GM12872 (cell line): Measurements from ENCODE around the gene OR10A6.

Experiments used
- TF ChIP-seq, protein P1 (sequence below): IDR thresholded peaks from 3 replicates; pipeline ENCODE4 v1.5.1; 2011; ENCODE audit warnings: low read depth, mild to moderate bottlenecking, low read length, moderate library complexity; ENCODE audit not compliant: insufficient read depth

Gene OR10A6

DNA sequence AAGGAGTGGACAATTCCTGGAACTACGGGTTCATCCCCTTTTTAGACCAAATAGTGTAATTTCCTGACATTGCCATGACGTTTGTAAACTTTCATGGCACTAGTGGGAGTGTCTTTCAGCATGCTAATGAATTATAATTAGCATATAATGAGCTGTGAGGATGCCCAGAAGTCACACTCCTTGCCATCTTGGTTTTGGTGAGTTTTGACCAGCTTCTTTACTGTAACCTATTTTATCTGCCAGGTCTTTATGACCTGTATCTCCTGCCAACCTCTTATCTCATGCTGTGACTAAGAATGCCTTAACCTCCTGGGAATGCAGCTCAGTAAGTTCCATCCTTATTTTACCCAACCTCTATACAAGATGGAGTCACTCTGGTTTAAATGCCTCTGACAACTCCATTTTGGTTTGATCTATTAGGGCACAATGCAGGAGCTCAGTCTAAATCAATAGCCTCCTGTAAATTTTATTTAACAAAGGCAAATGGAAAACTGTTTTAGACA is 20.7 kb downstream of the OR10A6 start:
- TF ChIP-seq, protein P1, sequence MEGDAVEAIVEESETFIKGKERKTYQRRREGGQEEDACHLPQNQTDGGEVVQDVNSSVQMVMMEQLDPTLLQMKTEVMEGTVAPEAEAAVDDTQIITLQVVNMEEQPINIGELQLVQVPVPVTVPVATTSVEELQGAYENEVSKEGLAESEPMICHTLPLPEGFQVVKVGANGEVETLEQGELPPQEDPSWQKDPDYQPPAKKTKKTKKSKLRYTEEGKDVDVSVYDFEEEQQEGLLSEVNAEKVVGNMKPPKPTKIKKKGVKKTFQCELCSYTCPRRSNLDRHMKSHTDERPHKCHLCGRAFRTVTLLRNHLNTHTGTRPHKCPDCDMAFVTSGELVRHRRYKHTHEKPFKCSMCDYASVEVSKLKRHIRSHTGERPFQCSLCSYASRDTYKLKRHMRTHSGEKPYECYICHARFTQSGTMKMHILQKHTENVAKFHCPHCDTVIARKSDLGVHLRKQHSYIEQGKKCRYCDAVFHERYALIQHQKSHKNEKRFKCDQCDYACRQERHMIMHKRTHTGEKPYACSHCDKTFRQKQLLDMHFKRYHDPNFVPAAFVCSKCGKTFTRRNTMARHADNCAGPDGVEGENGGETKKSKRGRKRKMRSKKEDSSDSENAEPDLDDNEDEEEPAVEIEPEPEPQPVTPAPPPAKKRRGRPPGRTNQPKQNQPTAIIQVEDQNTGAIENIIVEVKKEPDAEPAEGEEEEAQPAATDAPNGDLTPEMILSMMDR = no peak

DNA sequence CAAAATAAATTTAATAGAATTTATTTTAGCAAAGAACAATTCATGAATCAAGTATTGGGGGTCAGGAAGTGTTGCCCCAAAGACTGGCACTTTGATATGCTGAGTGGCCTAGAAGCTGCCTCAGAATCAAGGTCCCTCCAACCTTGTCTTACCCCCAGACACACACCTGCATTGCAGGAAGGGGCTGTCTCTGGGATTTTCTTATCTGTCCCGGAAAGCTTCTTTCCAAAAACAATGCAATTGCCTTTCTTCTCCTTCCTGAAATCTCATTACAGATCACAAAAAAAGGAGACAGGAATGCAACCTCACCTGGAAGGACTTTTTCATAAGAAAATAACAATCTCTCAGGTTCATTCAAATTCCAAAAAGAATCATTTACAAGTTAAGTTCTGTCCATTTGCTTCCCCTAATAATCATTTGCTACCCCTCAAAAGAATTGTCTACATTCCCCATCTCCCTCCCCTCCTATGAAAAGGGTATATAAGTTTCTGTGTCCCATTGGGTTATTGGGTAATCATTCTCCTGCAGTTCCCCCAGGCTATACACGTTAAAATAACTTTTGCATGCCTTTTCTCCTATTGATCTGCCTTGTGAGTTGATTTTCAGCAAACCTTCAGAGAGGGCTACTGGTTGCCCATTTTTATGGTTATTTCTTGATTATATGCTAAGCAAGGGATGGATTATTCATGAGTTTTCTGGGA is 21.3 kb downstream of the OR10A6 start:
- TF ChIP-seq, protein P1 = no peak

DNA sequence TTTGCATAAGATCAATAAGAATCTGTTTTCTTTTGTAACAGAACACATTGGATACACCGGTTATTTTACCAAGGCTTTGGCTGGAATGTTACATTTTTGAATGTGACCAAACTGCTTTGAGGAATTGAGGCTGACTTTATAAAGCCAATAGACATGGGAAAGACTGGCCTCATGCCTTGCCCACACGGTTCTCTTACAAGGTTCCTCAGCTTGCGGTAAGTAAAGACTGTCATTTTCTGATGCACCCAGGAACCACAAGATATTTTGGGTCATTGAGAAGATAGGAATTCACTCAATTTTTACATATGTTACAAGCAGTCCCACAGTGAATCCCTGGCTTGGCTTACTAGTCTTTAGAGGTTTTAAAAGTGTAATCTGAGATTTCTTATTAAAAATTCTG is 23.9 kb downstream of the OR10A6 start:
- TF ChIP-seq, protein P1 = no peak

DNA sequence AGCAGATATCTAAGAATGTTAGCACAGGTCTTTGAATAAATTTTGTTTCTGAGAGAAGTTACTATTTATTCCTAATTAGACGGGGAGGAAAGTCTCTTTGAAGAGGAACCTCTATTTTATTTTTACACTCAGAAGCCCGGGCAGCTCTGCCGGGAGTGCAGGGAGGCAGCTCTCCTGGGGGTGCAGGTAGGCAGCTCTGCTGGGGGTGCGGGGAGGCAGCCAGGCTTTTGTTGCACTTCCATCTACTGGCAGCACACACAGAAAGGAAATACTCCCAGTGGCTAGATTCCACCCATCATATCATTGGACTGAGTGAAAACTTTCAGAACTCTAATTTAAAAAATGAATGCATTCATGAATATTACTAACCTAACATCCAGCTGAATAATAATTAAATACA is 24.6 kb downstream of the OR10A6 start:
- TF ChIP-seq, protein P1 = no peak

DNA sequence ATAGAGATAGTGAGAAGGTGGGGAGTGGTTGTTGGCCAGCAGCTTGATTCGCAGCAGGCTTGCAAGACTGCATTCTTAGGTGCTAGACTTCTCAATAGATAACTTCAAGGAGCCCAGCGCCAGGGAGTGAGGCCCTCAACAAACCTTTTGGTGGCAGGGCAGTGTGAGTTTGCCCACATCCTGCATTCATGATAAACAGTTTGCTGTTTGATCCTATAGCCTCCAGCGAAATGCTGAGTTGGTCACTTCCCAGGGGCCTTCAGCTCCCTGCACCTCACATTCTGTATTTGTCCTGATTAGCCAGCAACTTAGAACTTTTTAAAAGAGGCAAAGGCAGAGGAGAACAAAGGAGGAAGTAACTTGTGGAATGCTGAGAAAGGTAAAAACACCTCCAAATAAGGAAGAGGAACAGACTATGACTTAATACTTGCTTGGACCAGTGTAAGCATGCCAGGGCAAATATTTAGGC is 25.1 kb downstream of the OR10A6 start:
- TF ChIP-seq, protein P1 = no peak

DNA sequence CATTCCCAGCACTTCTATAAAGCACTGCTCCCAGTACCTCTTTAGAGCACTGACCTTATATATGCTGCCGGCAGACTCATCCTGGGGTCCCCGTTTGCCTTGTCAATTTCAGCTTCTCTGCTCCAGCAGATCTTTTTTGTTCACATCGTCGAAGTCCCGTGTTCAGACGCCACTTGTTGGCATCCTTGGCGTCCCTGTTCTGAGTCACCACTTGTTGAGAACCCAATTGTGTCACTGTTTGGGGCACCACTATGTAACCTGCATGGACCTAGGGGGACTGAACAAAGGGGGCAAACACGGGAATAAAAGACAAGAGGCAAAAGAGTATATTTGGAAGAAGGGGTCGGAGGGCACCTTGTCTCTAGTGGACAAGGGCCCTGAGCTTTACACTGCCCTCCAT is 25.5 kb downstream of the OR10A6 start:
- TF ChIP-seq, protein P1 = no peak

DNA sequence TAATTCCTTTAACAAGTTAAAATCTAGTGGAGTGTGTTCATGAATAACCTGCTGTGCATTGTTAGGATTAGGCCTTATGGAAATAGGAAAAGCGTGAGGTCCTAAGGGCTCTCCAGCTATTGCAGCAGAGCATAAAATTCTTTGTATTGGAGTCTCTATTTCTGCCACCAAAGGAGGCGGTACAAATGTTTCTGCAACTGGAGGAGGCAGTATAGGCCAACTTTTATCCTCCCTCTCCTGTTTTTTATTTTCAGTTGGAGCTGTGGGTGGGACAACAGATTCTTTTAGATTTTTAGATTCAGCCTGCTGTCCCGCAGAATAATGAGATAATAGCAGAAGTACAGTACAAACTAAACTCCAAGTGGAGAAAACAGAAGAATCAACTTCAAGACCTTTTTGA is 26.2 kb downstream of the OR10A6 start:
- TF ChIP-seq, protein P1 = no peak

DNA sequence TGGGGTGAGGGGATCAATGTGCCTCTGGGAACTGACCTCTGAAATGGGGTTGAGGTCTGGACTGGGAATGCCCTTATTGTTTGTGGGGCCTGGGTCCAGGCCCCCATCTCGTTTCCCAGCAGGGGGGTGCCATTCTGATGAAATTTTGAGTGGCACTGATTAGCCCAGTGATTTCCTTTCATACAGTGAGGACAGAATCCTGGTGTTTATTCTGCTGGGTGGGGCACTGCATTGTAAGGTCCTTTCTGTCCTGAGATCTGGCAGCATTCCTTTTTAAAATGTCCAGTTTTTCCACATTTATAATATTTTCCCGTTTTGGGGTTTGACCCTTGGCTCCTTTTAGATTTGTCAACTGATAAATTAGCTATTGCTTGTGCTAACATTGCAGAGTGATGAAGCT is 27.1 kb downstream of the OR10A6 start:
- TF ChIP-seq, protein P1 = no peak
